Kidney tubule cell (primary cell): ENCODE measurements around the gene ABLIM2.

Experiments
- DNase-seq: peaks from one replicate; pipeline ENCODE4 v3.0.0-alpha.2; 2018; ENCODE audit warnings: low spot score

The ABLIM2 gene

DNA sequence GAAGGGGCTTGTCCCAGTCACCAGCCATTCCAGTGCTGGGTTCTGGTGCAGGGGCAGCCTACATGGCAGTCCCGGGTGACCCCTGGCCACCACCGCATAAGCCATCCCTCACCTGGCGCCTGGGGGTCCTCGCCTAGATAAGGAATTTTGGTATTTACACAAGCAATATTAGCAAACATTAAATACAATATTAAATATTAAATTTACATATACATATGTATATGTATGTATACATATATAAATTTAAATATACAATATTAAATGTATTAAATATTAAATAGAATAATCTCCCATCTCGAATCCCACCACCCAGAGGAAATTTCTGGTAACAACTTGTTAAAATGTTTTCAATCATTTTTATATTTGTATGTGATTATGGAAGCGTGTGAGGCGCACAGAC lies 114.4 kb downstream of the ABLIM2 start:
- no peak for DNase-seq

DNA sequence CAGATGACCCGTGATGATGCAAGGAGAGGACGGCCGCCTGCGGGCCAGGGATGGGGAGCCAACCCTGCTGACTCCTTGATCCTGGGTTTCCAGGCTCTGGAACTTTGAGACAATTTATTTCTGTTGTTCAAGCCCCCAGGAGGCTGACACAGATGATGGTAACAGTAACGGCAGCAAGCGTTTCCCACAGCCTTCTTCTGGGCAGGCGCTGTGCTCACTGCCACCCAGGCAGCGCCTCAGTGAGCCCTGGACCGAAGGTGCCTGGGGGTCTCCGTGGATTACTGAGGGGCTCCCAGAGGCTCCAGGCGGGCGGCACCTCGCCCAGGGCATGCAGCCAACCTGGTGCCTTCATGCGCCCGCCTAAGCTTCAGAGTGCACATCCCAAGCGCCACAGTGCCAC lies 115.0 kb downstream of the ABLIM2 start:
- DNase-seq = no peak

DNA sequence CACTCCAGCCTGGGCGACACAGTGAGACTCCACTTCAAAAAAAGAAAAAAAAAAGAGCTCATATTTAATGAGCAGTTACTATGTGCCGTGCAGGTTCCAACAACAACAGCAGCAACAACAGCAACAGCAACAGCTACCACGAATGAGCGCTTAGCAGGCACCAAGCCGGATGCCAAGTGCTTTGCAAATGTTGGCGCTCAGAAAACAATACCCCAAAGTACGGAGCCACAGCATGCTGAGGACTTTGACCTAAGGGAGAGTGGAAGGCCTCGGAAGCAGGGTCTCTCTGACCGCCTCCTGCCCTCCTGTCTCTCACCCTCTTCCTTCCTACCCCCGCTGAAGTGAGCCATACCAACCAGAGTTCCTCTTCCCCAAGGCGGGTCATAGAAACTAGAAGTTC lies 116.7 kb downstream of the ABLIM2 start:
- no peak for DNase-seq

DNA sequence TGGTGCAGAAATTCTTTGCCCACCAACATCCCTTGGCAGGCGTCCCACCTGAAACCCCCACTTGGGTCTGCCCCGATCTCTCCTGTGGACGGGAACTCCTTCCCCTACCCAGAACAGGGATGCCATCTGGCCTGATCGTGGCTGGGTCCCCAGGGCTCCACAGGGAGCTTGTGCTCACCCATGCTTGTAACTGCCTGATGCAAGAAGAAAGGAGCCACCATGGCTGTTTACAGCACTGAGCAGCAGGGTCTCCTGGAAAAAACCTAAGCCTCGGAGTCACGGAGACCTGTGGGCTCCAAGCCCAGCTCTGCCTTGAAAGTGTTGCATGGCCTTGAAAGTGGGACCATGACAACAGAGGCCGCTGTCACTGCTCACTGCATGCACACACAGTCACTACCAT lies 117.4 kb downstream of the ABLIM2 start:
- DNase-seq = no peak

DNA sequence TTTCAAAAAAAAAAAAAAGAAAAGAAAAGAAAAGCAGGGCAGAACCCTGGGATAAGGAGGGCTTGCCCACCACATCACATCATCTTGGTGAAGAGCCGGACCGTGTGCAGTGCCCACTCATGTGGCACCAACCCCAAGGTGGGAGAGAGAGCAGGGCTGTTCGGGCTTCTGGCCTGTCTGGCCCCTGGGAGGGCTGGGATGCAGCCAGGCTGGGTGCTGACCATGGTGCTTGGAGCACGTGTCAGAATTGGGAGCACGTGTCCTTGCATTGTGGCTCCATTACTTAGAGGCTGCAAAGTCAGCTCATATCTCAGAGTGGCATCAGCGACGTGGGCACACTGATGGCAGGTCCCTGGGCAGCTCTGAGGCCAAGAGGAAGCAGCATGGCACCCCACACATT lies 118.0 kb downstream of the ABLIM2 start:
- DNase-seq = no peak

DNA sequence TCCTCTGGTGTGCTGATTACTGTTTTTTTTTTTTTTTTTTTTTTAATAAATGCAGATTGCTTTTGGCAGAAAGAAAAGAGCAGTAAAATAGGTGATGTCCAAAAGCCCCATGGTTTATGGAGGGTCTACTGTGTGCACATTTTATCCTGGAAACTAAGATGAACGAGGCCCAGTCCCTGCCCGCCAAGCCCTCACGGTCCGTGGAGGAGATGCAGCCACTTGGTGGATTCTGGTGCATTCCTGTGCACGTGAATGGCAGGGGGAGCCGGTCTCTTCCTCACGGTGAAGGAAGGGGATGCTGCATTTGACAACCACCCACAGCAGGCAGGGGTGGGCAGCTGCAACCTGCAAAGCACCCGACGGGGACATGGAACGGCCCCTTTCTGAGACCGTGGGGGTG lies 118.8 kb downstream of the ABLIM2 start:
- no peak for DNase-seq

DNA sequence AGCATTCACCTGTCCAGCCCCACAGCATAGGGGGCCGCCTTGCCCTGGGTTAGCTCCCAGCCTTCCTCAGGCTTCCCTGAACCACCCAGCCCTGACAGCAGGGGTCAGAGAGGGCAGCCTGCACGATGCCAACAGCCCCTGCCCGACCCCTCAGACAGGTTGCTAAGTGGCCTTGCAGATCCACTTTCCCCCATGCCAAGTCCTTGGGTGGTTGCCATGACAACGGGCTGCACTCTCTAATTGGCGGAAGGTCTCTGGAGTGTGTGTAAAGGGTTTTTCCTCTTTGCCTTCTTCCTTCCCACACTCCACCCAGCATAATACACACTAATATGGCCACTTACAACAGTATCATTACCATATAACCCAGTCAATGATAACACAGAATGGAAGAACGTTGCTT lies 119.3 kb downstream of the ABLIM2 start:
- no peak for DNase-seq

DNA sequence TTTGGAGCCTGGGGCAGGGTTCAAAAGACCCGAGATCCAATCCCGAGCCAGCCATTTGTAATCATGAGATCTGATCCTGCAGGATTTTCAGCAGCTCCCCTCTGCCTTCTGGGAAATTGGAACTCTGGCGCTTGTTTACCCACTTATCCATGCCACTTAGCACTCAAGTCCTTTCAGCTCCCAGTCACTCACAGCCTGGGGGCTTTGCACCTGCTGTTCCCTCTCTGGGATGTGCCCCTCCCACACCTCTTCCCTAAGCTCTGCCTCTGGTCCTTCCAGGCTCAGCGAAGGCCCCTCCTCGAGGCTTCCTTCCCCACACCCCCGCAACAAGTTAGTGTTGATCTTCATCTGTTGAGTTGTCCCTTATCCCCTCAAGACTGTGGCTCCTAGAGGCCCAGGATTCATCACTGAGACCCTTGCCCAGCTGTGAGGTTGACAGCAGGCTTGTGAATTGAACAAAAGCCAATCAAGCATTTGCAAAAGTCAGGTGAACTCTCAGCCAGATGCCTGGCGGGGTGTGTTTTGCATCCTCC lies 119.8 kb downstream of the ABLIM2 start:
- no peak for DNase-seq

DNA sequence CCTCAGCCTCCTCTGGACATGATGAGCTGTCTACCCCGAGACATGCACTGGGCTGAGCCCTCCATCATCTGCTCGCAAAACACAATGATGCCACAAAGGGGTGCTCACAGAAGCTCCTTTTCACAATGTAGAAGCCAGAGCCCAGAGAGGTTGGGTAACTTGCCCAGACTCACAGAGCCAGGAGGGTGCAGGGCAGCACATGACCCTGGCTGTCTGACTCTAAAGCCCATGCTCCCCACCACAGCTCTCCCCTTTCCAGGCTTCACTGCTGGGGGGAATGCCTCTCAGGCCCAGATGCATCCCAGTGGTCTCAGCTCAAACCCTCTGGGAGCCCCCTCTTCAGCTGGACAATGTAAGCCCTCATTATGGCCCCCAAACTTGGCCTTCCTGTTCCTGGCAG lies 120.5 kb downstream of the ABLIM2 start:
- DNase-seq = no peak

DNA sequence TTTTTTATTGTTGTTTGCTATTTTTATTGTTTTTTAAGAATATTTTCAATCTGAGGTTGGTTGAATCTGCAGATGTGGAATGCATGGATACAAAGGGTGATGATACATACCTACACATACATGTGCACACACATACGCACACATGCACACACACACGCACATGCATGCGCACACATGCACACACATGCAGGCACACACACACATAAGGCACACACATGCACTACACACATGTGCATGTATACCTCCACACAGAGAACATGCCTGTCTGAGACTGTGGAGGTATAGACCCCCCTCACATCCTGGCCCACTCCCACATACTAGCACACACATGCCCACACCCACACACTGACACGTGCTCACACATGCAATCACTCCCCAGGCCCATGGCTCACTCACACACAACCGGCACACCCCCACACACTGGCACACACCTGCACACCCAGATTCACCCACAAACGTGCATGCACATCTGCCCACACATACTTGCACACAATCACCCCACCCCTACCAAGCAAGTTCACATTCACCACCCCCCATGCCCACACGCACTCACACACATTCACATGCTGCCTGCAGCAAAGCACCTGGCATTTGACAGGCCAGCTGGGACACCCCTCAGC lies 121.4 kb downstream of the ABLIM2 start:
- DNase-seq = no peak

DNA sequence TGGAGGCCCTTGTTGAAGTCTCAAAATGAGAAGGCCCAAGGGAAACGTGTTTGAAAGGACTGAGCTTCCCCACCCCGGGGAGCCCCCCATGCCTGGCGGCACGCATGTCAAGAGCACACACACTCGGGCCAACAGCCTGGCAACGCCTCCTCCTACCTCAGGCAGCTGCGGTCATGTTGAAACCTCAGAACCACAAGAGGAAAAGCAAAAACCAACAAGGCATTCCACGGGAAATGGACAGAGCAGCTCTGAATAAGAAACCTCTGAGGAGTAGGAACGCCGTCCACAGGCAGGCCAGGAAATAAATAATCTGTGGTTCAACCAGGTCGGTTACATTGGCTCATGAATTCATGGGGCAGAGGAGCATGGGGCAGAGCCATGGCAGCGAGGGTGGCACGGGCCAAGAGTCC lies 123.2 kb downstream of the ABLIM2 start:
- no peak for DNase-seq

DNA sequence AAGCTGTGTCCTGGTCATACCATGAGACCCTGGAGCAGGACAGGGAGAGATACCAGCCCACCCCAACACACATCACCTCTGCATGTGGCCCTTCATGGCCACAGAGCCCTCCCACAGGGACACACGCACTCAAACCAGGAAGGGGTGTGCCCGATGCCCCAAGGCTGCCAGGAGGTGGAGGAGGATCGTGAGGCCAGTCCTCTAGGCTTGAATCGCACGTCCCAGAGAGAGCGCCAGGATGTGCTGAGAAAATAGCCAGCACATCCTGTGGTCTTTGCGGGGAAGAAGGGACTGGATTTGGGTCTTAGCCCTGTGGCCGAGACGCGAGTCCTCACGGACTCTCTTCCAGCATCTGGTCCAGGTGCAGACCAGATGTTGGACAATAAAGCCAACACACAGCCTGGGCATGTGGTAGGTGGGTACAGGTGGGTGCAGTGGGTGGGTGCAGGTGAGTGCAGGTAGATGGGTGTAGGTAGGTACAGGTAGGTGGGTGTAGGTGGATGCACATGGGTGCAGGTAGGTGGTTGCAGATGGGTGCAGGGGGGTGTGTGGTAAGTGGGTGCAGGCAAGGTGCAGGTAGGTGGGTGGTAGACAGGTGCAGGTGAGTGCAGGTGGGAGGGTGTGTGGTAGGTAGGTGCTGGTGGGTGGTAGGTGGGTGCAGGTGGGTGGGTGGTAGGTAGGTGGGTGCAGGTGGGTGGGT lies 124.6 kb downstream of the ABLIM2 start:
- no peak for DNase-seq

DNA sequence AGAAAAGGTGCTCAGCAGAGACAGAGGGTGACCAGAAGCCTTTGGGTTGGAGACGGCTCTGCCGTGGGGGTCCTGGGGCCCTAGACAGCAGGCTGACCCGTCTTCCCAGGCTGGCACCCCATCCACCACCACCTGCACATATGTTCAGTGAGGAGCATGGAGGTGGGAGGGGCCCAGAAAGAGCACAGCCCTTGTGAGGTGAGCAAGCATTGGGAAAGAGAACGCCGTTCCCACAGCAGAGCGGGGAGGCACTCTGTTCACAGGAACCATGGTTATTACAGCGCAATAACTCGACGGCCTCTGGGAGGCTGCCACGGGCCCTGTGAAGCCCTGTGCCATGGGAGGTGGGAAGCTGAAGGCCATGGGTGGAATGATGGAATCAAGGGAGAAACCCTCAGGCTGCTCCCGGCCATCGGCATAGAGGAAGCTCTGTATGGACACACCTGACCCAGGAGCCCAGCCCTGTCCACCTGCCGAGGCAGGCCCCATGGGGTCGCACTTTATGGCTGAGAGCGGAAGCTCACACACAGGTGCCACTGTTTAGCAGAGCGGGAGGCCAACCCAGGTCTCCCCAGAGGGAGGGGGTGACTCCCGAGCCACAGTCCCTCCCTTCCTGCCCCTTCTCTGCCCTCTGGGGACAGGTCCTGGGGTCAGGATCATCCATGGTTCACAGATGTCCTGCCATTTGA lies 125.4 kb downstream of the ABLIM2 start:
- no peak for DNase-seq

DNA sequence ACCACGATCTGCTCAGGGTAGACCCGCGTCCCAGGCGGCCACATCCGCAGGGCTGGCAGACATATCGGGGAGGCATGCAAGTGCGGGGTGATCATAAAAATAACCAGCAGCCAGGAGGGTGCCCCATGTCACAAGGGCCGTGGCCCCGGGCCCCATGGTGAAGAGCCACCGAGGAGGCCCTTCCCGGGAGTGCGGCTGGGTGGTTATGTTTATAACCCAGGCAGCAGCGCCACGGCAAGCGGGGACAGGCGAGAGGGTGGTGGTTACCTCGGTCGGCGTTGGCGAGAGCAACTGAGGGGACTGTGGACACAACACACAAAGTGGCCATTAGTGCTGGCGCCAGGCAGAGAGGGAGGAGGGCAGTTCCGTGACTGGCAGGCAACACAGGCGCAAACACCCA lies 126.2 kb downstream of the ABLIM2 start:
- DNase-seq = no peak

DNA sequence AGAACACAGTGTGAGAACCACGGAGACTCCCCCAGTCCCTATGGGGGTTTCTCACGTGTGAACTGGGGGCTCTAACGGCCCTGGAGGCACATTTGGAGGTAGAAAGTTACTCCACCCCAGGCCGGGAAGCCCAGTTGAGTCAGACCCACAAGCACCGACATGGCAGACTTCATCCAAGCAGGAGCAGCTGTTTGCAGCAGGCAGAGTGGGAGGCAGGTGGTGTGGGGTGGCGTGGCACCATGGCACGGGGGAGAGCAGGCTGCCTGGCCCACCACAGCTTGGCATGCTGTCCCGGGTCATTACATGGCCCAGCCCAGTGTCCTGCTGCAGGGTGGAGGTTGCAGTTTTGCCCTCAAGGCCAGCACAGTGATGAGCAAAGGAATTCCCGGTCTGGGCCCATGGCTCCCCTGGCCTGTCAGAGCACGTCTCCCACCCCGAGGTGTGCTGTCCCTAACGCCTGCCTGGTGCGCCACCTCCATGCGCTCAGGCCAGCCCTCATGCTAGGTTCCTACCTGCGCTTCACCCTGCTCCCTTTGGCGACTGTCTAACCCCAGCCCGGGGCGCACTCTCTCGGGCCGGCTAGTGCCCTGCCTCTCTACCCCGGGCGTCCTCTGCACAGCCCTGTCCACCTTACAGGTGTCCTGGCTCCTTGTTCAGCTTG lies 128.4 kb downstream of the ABLIM2 start:
- DNase-seq = no peak

DNA sequence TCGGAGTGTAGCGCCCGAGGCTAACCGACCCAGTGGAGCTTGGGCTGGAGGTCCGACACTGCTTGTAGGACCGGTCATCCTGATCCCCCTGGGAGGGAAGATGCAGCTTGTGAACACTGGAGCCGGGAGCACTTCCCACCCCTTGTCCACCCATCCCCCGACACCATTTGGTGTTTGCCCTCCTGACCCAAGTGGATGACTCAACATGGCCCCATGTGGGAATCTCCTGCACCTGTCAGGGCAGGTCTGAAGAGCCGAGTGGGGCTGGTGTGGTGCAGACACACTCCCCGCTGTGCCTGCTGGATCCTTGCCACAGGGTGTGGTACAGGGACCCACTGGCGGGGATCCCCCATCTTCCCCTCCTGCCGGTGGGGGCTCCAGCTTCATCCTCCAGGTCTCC lies 128.9 kb downstream of the ABLIM2 start:
- peak; percentile 9 for DNase-seq

DNA sequence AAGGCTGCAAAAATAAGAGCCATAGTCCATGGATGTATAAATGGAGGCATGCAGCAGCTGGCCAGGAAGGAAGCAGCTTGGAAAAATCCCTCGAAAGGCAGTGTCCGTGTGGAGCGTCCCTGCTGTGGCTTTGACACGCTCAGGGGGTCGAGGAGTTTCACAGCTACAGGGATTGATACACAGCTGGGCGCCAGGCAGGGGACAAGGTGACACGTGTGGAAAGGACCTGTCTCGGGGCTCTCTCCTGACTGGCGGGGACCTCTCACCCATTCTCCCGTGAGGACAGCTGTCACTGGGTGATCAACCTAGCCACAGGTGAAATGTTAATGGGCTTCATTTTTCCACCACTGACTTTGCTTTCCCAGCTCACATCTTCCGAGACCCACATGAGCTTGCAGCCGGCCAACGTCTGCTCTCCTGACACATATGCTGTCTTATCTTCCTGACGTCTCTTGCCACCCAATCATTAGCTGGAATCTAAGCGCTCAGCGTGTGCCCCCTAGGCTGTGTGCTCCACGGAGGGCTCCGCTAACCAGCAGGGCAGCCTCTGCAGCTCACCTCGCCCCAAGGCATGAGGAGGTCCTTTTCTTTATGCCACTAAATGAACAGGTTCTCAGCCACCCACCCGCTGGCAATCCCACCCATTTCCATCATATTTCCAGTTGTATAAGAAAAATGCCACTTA lies 129.6 kb downstream of the ABLIM2 start:
- DNase-seq = no peak

DNA sequence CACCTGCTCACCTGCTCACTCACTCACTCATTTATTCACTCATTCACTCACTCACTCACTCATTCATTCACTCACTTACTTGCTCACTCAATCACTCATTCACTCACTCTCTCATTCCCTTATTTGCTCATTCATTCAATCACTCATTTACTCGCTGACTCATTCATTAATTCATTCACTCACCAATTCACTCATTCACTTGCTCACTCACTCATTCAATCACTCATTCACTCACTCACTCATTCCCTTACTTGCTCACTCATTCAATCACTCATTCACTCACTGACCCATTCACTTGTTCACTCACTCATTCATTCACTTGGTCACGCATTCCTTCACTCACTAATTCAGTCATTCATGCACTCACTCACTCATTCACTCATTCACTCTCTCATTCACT lies 130.2 kb downstream of the ABLIM2 start:
- DNase-seq = no peak

DNA sequence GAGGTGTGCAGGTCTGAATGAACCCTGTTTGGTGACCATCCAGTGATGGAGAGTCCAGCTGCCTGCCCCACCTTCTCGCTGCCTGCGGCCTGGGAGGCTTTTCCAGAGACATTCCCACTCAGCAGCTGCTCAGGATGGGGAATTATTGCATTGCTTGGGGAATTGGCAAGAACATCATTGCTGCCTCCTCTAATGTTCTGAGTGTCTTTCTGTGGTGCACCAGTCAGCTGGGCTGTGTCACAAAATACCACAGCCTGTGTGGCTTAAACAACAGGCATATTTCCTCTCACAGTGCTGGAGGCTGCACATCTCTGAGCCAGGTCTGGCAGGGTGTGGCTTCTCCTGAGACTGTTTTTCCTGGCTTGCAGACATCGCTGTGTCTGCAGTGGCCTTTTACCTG lies 132.2 kb downstream of the ABLIM2 start:
- no peak for DNase-seq

DNA sequence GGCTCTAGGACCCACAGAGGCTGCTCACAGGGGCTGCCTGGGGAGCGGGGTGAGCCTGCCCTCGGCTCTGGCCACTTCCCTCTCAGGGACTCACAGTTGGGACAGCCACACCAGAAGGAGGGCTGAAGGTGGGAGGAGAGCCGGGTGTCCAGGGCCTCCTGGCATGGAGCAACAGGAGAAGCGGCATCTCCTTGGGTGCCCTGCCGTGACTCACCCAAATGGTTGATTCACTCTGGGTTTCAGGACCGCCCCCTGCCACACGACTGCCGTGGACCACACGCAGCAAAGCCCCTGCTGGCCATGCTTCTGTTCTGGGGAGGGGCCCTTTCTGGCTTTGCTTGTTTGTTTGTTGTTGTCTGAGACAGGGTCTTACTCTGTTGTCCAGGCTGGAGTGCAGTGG lies 132.9 kb downstream of the ABLIM2 start:
- no peak for DNase-seq

DNA sequence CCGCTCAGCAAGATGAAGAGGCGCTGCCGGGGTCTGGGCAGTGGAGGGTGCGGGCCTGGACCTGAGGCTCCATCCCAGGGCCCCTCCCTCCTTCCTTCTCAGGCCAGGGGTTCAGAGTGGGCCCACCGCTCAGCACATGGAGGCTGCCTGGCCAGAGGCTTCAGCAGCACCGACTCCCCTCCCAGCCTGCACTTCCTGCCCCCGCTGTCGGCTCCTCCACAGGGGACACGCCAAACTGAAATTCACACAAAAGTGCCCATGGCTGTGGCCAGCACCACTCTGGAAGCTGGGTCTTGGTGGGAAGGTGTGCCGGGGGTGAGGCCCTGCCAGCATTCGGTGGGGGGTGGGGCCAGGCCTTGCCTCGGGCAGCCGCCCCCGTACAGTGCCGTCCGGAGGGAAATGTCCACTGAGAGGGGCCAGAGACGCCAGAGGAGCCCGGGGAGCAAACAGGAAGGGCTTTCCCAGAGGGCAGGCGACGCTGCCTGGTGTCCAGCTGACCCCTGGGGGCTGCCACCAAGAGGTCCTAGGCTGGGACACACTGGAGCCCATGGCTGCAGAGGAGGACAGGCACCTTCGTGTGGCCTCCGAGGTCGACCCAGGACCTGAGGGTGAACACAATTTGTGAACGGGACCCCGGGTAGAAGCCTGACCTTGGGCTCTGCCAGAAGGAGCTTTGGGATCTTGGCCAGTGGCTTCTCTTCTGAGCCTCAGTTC lies 134.4 kb downstream of the ABLIM2 start:
- DNase-seq = no peak

DNA sequence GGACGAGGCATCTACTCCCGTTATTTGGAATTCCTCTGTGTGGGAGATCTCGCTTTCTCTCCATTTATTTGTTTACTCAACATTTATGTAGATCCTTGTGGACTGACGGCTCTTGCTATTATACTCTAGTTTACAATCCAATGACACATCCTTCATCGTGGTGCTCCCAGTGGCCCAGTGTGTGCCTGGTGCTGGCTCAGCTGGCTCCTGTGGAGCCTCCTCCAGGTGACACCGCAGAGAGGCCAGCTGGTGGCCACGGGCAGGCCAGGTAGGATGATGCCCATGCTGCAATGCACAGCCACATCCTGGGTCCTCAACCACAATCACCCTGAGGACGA lies 134.9 kb downstream of the ABLIM2 start:
- DNase-seq = no peak
